ENCODE measurements around the gene ESR2.

ESR2 gene

DNA sequence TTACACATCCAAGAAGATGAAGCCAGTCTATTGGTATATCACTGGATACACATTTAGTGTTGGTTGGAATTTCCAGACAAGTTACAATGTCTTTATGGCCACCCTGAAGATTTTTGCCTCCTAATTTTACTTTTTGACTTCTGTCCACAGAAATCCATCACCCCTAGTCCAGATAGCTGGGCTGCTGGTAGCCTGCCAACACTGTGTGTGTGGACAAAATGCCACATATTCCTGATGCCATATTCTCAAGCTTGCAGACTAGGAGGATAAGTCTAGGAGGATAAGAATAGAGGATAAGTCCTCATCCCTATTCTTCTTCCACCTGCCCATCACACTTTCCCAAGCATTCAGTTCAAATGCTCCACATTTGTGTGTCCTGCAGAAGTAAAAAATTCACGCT, 4.6 kb downstream of the ESR2 start:
- no peaks in the 10 kb centered on the region for H3K36me3 ChIP-seq (replicated peaks in 1 of 2; ENCODE audit: control insufficient read depth in 2 of 2, insufficient read depth in 2 of 2, low read length in 2 of 2)
- no peak overlapping the region for H2BK120ac ChIP-seq (ENCODE audit: low read depth, low read length)
- H2BK15ac ChIP-seq (ENCODE audit: low read length), result no peak overlapping the region
- no peak overlapping the region for H4K91ac ChIP-seq (ENCODE audit: low read depth, low read length, poor library complexity)
- no peak overlapping the region for H4K8ac ChIP-seq (ENCODE audit: low read depth, low read length)
- no CpG with 5 or more reads among the region's 1 CpG for WGBS, 2 donors (ENCODE audit: extremely low coverage in 2 of 2, insufficient read length in 2 of 2, insufficient replicate concordance in 1 of 2)
- H3K9me3 ChIP-seq (replicated peaks in 1 of 2; ENCODE audit: control insufficient read depth in 2 of 2, insufficient read depth in 1 of 2, low read depth in 1 of 2, low read length in 2 of 2), result no peaks in the 10 kb centered on the region
- peaks cover 0 to 40% (median 12%) of the 10 kb centered on the region in 3 experiments for H3K27me3 ChIP-seq (ENCODE audit: control insufficient read depth in 3 of 3, insufficient read depth in 3 of 3, low read depth in 1 of 3, low read length in 3 of 3)
- no peak overlapping the region for H3K23ac ChIP-seq (ENCODE audit: low read depth, low read length, poor library complexity)
- H2AFZ ChIP-seq (ENCODE audit: low read length), result no peak overlapping the region
- no peak overlapping the region for H2BK5ac ChIP-seq (ENCODE audit: low read length)
- H2BK12ac ChIP-seq (ENCODE audit: low read length), result no peak overlapping the region
- H3K4ac ChIP-seq (ENCODE audit: low read length), result no peak overlapping the region
- H3K4me2 ChIP-seq (ENCODE audit: insufficient read depth, low read length, poor library complexity, severe bottlenecking), result no peak overlapping the region
- no peak overlapping the region for H3K4me3 ChIP-seq (ENCODE audit: low read length in 2 of 2)
- H3K79me1 ChIP-seq (ENCODE audit: low read depth, low read length), result no peaks in the 10 kb centered on the region
- no peak overlapping the region for H3K14ac ChIP-seq (ENCODE audit: low read length)
- peaks cover 3 to 6% of the 10 kb centered on the region in 2 donors for H3K4me1 ChIP-seq (ENCODE audit: control insufficient read depth in 2 of 2, insufficient read depth in 1 of 2, low read depth in 1 of 2, low read length in 2 of 2)
- DNase-seq (ENCODE audit: low spot score), result no peak
- H3K27ac ChIP-seq (replicated peaks; ENCODE audit: low read length), result no peak overlapping the region
- no peak overlapping the region for H3K9ac ChIP-seq (ENCODE audit: low read depth, low read length, poor library complexity)
- H2AK5ac ChIP-seq (ENCODE audit: low read depth, low read length), result no peak overlapping the region
- no peak overlapping the region for H3K18ac ChIP-seq (ENCODE audit: low read length)

DNA sequence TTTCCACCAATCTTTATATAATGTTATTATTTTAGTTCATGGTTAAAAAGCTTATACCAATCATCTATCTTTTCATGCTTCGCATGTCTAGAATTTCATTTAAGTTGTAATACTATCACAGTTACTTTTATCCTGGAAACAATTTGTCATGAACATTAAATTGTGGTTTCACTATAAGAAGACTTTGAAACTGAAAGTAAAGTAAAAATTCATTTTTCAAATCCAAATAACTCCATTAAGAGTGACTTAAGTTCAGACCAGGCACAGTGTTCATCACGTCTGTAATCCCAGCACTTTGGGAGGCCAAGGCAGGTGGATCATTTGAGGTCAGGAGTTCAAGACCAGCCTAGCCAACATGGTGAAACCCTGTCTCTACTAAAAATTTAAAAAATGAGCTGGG, 12.4 kb downstream of the ESR2 start:
- H3K23ac ChIP-seq (ENCODE audit: low read depth, low read length, poor library complexity), result no peak overlapping the region
- no peak overlapping the region for H2BK120ac ChIP-seq (ENCODE audit: low read depth, low read length)
- H3K9ac ChIP-seq (ENCODE audit: low read depth, low read length, poor library complexity), result no peak overlapping the region
- no peak overlapping the region for H2BK15ac ChIP-seq (ENCODE audit: low read length)
- no peak overlapping the region for H3K18ac ChIP-seq (ENCODE audit: low read length)
- no peak overlapping the region for H3K4me3 ChIP-seq (ENCODE audit: low read length in 2 of 2)
- H3K4ac ChIP-seq (ENCODE audit: low read length), result no peak overlapping the region
- no peak overlapping the region for H3K27ac ChIP-seq (replicated peaks; ENCODE audit: low read length)
- no peak overlapping the region for H2BK5ac ChIP-seq (ENCODE audit: low read length)
- H3K4me1 ChIP-seq (ENCODE audit: control insufficient read depth in 2 of 2, insufficient read depth in 1 of 2, low read depth in 1 of 2, low read length in 2 of 2), result no peaks in the 10 kb centered on the region
- WGBS, 2 donors (ENCODE audit: extremely low coverage in 2 of 2, insufficient read length in 2 of 2, insufficient replicate concordance in 1 of 2), result no CpG with 5 or more reads among the region's 2 CpGs
- no peak overlapping the region for H2BK12ac ChIP-seq (ENCODE audit: low read length)
- H3K36me3 ChIP-seq (replicated peaks in 1 of 2; ENCODE audit: control insufficient read depth in 2 of 2, insufficient read depth in 2 of 2, low read length in 2 of 2), result no peaks in the 10 kb centered on the region
- H3K27me3 ChIP-seq (ENCODE audit: control insufficient read depth in 3 of 3, insufficient read depth in 3 of 3, low read depth in 1 of 3, low read length in 3 of 3), result no peaks in the 10 kb centered on the region
- H4K8ac ChIP-seq (ENCODE audit: low read depth, low read length), result no peak overlapping the region
- no peaks in the 10 kb centered on the region for H3K9me3 ChIP-seq (replicated peaks in 1 of 2; ENCODE audit: control insufficient read depth in 2 of 2, insufficient read depth in 1 of 2, low read depth in 1 of 2, low read length in 2 of 2)
- DNase-seq (ENCODE audit: low spot score), result no peak
- no peak overlapping the region for H3K4me2 ChIP-seq (ENCODE audit: insufficient read depth, low read length, poor library complexity, severe bottlenecking)
- no peaks in the 10 kb centered on the region for H3K79me1 ChIP-seq (ENCODE audit: low read depth, low read length)
- H4K91ac ChIP-seq (ENCODE audit: low read depth, low read length, poor library complexity), result no peak overlapping the region
- H3K14ac ChIP-seq (ENCODE audit: low read length), result no peak overlapping the region
- no peak overlapping the region for H2AK5ac ChIP-seq (ENCODE audit: low read depth, low read length)
- H2AFZ ChIP-seq (ENCODE audit: low read length), result no peak overlapping the region

DNA sequence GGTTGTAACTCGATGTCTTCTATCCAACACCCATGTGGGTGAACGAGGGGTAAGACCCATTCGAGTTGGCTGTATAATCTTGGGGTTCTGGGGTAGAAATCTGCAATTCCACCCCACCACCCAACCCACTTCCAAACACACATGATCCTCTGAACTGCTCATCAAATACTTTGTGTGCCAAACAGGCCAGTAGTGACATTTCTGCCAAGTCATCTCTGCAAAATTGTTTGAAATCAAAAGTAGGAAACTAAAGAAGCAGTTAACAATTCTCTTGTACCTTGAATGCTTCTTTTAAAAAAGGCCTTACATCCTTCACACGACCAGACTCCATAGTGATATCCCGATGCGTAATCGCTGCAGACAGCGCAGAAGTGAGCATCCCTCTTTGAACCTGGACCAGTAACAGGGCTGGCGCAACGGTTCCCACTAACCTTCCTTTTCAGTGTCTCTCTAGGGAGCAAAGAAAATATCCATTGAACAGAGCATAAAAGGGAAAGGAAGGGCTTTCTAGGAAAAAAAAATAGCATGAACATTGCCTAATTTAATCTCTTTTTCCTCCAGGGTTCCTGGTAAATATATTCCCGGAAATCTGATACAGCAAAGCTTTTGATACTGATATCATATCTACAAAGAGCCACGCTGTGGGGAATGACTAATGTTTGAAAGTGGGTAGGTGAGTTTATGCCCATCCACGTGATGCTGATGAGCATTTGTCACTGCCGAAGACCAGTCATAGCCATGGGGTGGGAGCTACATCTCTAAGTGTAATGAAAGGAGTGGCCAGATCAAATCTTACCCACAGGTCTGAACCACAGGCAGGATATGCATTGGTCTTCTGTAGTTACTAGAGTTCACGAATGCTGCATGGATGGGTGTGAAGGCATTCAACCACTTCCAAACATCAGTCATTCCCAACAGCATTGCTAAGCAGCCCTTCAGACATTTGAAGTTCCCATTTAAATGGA, 14.2 kb downstream of the ESR2 start:
- no peaks in the 10 kb centered on the region for H3K36me3 ChIP-seq (replicated peaks in 1 of 2; ENCODE audit: control insufficient read depth in 2 of 2, insufficient read depth in 2 of 2, low read length in 2 of 2)
- no peak overlapping the region for H3K14ac ChIP-seq (ENCODE audit: low read length)
- no peak overlapping the region for H2BK5ac ChIP-seq (ENCODE audit: low read length)
- H2AK5ac ChIP-seq (ENCODE audit: low read depth, low read length), result no peak overlapping the region
- no peaks in the 10 kb centered on the region for H3K27me3 ChIP-seq (ENCODE audit: control insufficient read depth in 3 of 3, insufficient read depth in 3 of 3, low read depth in 1 of 3, low read length in 3 of 3)
- H3K23ac ChIP-seq (ENCODE audit: low read depth, low read length, poor library complexity), result no peak overlapping the region
- H3K4ac ChIP-seq (ENCODE audit: low read length), result no peak overlapping the region
- H3K9me3 ChIP-seq (replicated peaks in 1 of 2; ENCODE audit: control insufficient read depth in 2 of 2, insufficient read depth in 1 of 2, low read depth in 1 of 2, low read length in 2 of 2), result no peaks in the 10 kb centered on the region
- WGBS, 2 donors (ENCODE audit: extremely low coverage in 2 of 2, insufficient read length in 2 of 2, insufficient replicate concordance in 1 of 2), result no CpG with 5 or more reads among the region's 15 CpGs
- no peak overlapping the region for H4K8ac ChIP-seq (ENCODE audit: low read depth, low read length)
- no peak overlapping the region for H3K4me3 ChIP-seq (ENCODE audit: low read length in 2 of 2)
- DNase-seq (ENCODE audit: low spot score), result no peak
- H2BK12ac ChIP-seq (ENCODE audit: low read length), result no peak overlapping the region
- no peak overlapping the region for H3K18ac ChIP-seq (ENCODE audit: low read length)
- no peak overlapping the region for H2AFZ ChIP-seq (ENCODE audit: low read length)
- H3K4me1 ChIP-seq (ENCODE audit: control insufficient read depth in 2 of 2, insufficient read depth in 1 of 2, low read depth in 1 of 2, low read length in 2 of 2), result no peaks in the 10 kb centered on the region
- no peak overlapping the region for H3K9ac ChIP-seq (ENCODE audit: low read depth, low read length, poor library complexity)
- H2BK120ac ChIP-seq (ENCODE audit: low read depth, low read length), result no peak overlapping the region
- no peak overlapping the region for H3K4me2 ChIP-seq (ENCODE audit: insufficient read depth, low read length, poor library complexity, severe bottlenecking)
- H4K91ac ChIP-seq (ENCODE audit: low read depth, low read length, poor library complexity), result no peak overlapping the region
- no peak overlapping the region for H3K27ac ChIP-seq (replicated peaks; ENCODE audit: low read length)
- no peaks in the 10 kb centered on the region for H3K79me1 ChIP-seq (ENCODE audit: low read depth, low read length)
- H2BK15ac ChIP-seq (ENCODE audit: low read length), result no peak overlapping the region

DNA sequence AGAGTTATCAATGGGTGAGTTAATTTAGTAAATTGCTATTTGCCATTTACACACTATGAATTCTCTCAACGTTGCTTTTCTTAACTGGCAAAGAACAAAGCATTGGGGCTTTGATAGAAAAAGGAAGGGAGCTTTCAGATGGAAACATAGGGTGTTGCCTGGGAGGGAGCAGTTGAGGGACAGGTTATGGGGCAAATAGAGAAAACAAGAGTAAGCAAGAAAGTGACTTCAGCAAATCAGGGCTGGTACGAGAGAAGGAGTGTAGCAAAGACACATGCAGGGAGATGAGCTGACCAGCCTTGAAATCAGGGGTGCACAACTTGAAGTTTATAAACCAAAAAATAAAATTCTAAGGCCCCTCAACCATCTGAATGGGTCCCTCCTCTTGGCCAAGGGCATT, 15.7 kb downstream of the ESR2 start:
- WGBS, 2 donors (ENCODE audit: extremely low coverage in 2 of 2, insufficient read length in 2 of 2, insufficient replicate concordance in 1 of 2), result no CpG with 5 or more reads among the region's 2 CpGs
- H3K4me2 ChIP-seq (ENCODE audit: insufficient read depth, low read length, poor library complexity, severe bottlenecking), result no peak overlapping the region
- H3K4me3 ChIP-seq (ENCODE audit: low read length in 2 of 2), result no peak overlapping the region
- no peak overlapping the region for H2BK15ac ChIP-seq (ENCODE audit: low read length)
- H3K27me3 ChIP-seq (ENCODE audit: control insufficient read depth in 3 of 3, insufficient read depth in 3 of 3, low read depth in 1 of 3, low read length in 3 of 3), result no peaks in the 10 kb centered on the region
- no peaks in the 10 kb centered on the region for H3K4me1 ChIP-seq (ENCODE audit: control insufficient read depth in 2 of 2, insufficient read depth in 1 of 2, low read depth in 1 of 2, low read length in 2 of 2)
- no peak overlapping the region for H2AFZ ChIP-seq (ENCODE audit: low read length)
- no peak overlapping the region for H4K91ac ChIP-seq (ENCODE audit: low read depth, low read length, poor library complexity)
- DNase-seq (ENCODE audit: low spot score), result no peak
- H3K14ac ChIP-seq (ENCODE audit: low read length), result no peak overlapping the region
- H4K8ac ChIP-seq (ENCODE audit: low read depth, low read length), result no peak overlapping the region
- no peak overlapping the region for H2AK5ac ChIP-seq (ENCODE audit: low read depth, low read length)
- H2BK5ac ChIP-seq (ENCODE audit: low read length), result no peak overlapping the region
- no peak overlapping the region for H3K18ac ChIP-seq (ENCODE audit: low read length)
- no peak overlapping the region for H3K27ac ChIP-seq (replicated peaks; ENCODE audit: low read length)
- no peaks in the 10 kb centered on the region for H3K9me3 ChIP-seq (replicated peaks in 1 of 2; ENCODE audit: control insufficient read depth in 2 of 2, insufficient read depth in 1 of 2, low read depth in 1 of 2, low read length in 2 of 2)
- no peak overlapping the region for H3K23ac ChIP-seq (ENCODE audit: low read depth, low read length, poor library complexity)
- H3K79me1 ChIP-seq (ENCODE audit: low read depth, low read length), result no peaks in the 10 kb centered on the region
- H2BK120ac ChIP-seq (ENCODE audit: low read depth, low read length), result no peak overlapping the region
- no peaks in the 10 kb centered on the region for H3K36me3 ChIP-seq (replicated peaks in 1 of 2; ENCODE audit: control insufficient read depth in 2 of 2, insufficient read depth in 2 of 2, low read length in 2 of 2)
- H2BK12ac ChIP-seq (ENCODE audit: low read length), result no peak overlapping the region
- H3K4ac ChIP-seq (ENCODE audit: low read length), result no peak overlapping the region
- no peak overlapping the region for H3K9ac ChIP-seq (ENCODE audit: low read depth, low read length, poor library complexity)

All from neuronal stem cell (in vitro differentiated cells).